H1 (cell line): ENCODE measurements around the gene KRTAP12-4. TPM values are rescaled to one million over a fixed set of nuclear protein-coding genes. Genes with fewer than 3 reads are reported as not detected.

Experiments used
- CBX5 ChIP-seq: fragments of 300-800, 300-1000 bp; sonication (generic); IDR thresholded peaks from 2 replicates; pipeline ENCODE4 v1.7.1; 2016; ENCODE audit warnings: antibody characterized with exemption, low read length, low read depth
- CHD1 ChIP-seq: IDR thresholded peaks from 2 replicates; pipeline ENCODE4 v1.6.1; 2012; ENCODE audit warnings: low read depth, low read length, improper control_type of control experiment
- JUN ChIP-seq: IDR thresholded peaks from 2 replicates; pipeline ENCODE4 v1.6.1; 2011; ENCODE audit warnings: low read depth, mild to moderate bottlenecking, improper control_type of control experiment, low read length
- POLR2A ChIP-seq, 2 experiments: IDR thresholded peaks; 1 replicate in 1 of 2; 2 replicates in 1 of 2; pipeline ENCODE4 v1.6.1; 2011; ENCODE audit warnings: low read depth in 2 of 2, low read length in 2 of 2, mild to moderate bottlenecking in 2 of 2; ENCODE audit errors: control extremely low read depth in 1 of 2
- POLR2AphosphoS5 ChIP-seq: IDR thresholded peaks from 2 replicates; pipeline ENCODE4 v1.6.1; 2011; ENCODE audit warnings: low read depth, low read length
- polyA plus RNA-seq, 7 experiments: library from polyadenylated mRNA; depleted of rRNA in 3 of 7; stranded (reverse) in 5 of 7; unstranded in 2 of 7; fragments of >200 nt in 5 of 7; fragments of 200-250 nt in 2 of 7; gene quantifications; 1 replicate in 5 of 7; 2 replicates in 1 of 7; 4 replicates in 1 of 7; pipeline versions ENCODE4 v1.2.1 to v1.2.3, GENCODE V29; 2011 to 2013; ENCODE audit warnings: missing spikeins in 2 of 7, mixed read lengths in 2 of 7
- total RNA-seq: library from RNA; stranded (reverse); fragmentation: NEBNext Ultra II Directional; extraction: Animal tissue kit (Norgen Biotek cat#: 25700); gene quantifications from 2 replicates; pipeline ENCODE4 v1.2.1, GENCODE V29; 2021

KRTAP12-4 gene
- total and polyA plus RNA-seq, 2 of the 8 experiments (the other 6 are each of a cell fraction or from before 2014, with no cell fraction given), result not detected

- TF ChIP-seq JUN (no peak), POLR2A (IDR thresholded peaks at IDR 0.05; ENCODE audit: control extremely low read depth in 1 of 2, low read depth in 2 of 2, low read length in 2 of 2) (no peak), POLR2AphosphoS5 (no peak), CBX5 (no peak), CHD1 (no peak)
- TF ChIP-seq, all 59 proteins: peak for 0
Measured at GRCh38 chr21:44632067-44632466, 22.4 kb downstream of the KRTAP12-4 start (continued).
